PC-9 (cell line): ENCODE measurements around the gene UBALD2.

ENCODE experiments used
- EZH2 ChIP-seq: fragments of 200-600 bp; sonication (generic); IDR thresholded peaks from 2 replicates; pipeline ENCODE4 v1.8.0; 2017; ENCODE audit warnings: antibody characterized with exemption, low read depth
- TF ChIP-seq, protein P1 (sequence below): fragments of 200-600 bp; sonication (generic); conservative IDR thresholded peaks from 2 replicates; pipeline ENCODE4 v1.6.1; 2017; ENCODE audit warnings: mixed run types, antibody characterized with exemption, mild to moderate bottlenecking, moderate library complexity

DNA sequence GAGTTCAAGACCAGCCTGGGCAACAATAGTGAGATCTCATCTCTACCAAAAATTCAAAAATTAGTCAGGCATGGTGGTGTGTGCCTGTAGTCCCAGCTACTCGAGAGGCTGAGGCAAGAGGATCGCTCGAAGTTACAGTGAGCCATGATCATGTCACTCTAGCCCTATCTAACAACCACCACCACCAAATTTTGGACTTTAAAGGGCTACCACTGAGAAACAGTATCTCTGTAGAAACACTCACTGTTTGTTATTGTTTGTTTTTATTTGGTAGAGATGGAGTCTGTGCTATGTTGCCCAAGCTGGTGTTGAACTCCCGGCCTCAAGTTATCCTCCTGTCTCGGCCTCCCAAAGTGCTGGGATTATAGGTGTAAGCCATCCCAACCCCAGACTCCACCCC lies 1.3 kb upstream of the UBALD2 start:
- TF ChIP-seq, protein P1, sequence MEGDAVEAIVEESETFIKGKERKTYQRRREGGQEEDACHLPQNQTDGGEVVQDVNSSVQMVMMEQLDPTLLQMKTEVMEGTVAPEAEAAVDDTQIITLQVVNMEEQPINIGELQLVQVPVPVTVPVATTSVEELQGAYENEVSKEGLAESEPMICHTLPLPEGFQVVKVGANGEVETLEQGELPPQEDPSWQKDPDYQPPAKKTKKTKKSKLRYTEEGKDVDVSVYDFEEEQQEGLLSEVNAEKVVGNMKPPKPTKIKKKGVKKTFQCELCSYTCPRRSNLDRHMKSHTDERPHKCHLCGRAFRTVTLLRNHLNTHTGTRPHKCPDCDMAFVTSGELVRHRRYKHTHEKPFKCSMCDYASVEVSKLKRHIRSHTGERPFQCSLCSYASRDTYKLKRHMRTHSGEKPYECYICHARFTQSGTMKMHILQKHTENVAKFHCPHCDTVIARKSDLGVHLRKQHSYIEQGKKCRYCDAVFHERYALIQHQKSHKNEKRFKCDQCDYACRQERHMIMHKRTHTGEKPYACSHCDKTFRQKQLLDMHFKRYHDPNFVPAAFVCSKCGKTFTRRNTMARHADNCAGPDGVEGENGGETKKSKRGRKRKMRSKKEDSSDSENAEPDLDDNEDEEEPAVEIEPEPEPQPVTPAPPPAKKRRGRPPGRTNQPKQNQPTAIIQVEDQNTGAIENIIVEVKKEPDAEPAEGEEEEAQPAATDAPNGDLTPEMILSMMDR = no peak
- TF ChIP-seq EZH2 = no peak
